GM23338 (cell line): ENCODE measurements around the gene ARID4A.

Experiments
- CREB1 ChIP-seq: fragments of 250-450 bp; sonication (Bioruptor Pico); IDR thresholded peaks from 2 replicates; pipeline ENCODE4 v1.5.0; 2020; ENCODE audit warnings: low read depth, mild to moderate bottlenecking, moderate library complexity
- CTCF ChIP-seq, 2 experiments: fragments of 200-600 bp in 1 of 2; sonication (generic) in 1 of 2; conservative IDR thresholded peaks; 2 replicates each; pipeline versions ENCODE4 v1.5.1 to v1.6.1; 2016 to 2017; ENCODE audit warnings: antibody characterized with exemption in 2 of 2, low read depth in 2 of 2, mild to moderate bottlenecking in 2 of 2, moderate library complexity in 1 of 2
- EZH2 ChIP-seq: fragments of 200-600 bp; sonication (generic); IDR thresholded peaks from one replicate; pipeline ENCODE4 v1.8.0; 2017; ENCODE audit warnings: antibody characterized with exemption, mild to moderate bottlenecking, low read depth; ENCODE audit not compliant: unreplicated experiment
- EZH2phosphoT487 ChIP-seq: fragments of 200-600 bp; sonication (generic); IDR thresholded peaks from one replicate; pipeline ENCODE4 v1.8.1; 2018; ENCODE audit warnings: antibody characterized with exemption; ENCODE audit not compliant: unreplicated experiment
- POLR2AphosphoS5 ChIP-seq: IDR thresholded peaks from 2 replicates; pipeline ENCODE4 v1.6.1; 2016; ENCODE audit warnings: antibody characterized with exemption, low read depth
- REST ChIP-seq: IDR thresholded peaks from one replicate; pipeline ENCODE4 v1.6.1; 2018; ENCODE audit warnings: antibody characterized with exemption; ENCODE audit not compliant: unreplicated experiment

- TF ChIP-seq CTCF (conservative IDR thresholded peaks at IDR 0.05; ENCODE audit: low read depth in 2 of 2) (no peak), REST (no peak), POLR2AphosphoS5 (no peak), EZH2phosphoT487 (no peak), EZH2 (no peak), CREB1 (CRISPR knock-in tag) (no peak)
Measured at GRCh38 chr14:58288106-58288792, 10.1 kb upstream of the ARID4A start.
